Panc1 (cell line): ENCODE data around the gene TACC2. TPM values are rescaled to one million over a fixed set of nuclear protein-coding genes. Genes with fewer than 3 reads are reported as not detected.
A peak's percentile ranks its signal among the peaks of the same experiment; 100 is the strongest.

ENCODE experiments used
- ATAC-seq: fragments of 200-7000 bp; cut with Tn5 transposase; 2 replicates; pipeline ENCODE4 v1.9.1; 2020; ENCODE audit warnings: mild to moderate bottlenecking, moderate library complexity
- BruUV-seq: library from RNA; stranded (reverse); fragments of 400-500 nt; replicated peaks from 2 replicates; lab custom pipeline; 2021; lab: Mats Ljungman, UMichigan
- CTCF ChIA-PET: fragments of 300-600 bp; sonication (Branson Sonifier 250); formaldehyde crosslinking; loops from one replicate; lab custom pipeline; 2022; ENCODE audit warnings: antibody characterized with exemption; lab: Charles Lee
- POLR2A ChIA-PET: fragments of 300-600 bp; sonication (Branson Sonifier 250); formaldehyde crosslinking; loops from one replicate; lab custom pipeline; 2022; ENCODE audit warnings: antibody characterized with exemption; lab: Charles Lee
- DNase-seq: peaks from one replicate; pipeline ENCODE4 v3.0.0-alpha.2; 2010; ENCODE audit warnings: low read depth, low spot score
- H3K27ac ChIP-seq: 2 replicates; pipeline ENCODE4 v1.5.1; 2011; ENCODE audit warnings: mild to moderate bottlenecking, low read length, inconsistent platforms
- H3K27me3 ChIP-seq: fragments of 200-500 bp; sonication (Bioruptor generic); 2 replicates; pipeline ENCODE4 v1.6.0; 2014; ENCODE audit warnings: low read length, inconsistent platforms; ENCODE audit not compliant: control insufficient read depth, insufficient read depth
- H3K36me3 ChIP-seq: fragments of 200-500 bp; sonication (Bioruptor generic); 2 replicates; pipeline ENCODE4 v1.5.1; 2014; ENCODE audit warnings: inconsistent platforms, mild to moderate bottlenecking, low read length, moderate library complexity; ENCODE audit not compliant: control insufficient read depth, insufficient read depth
- H3K4me1 ChIP-seq: 2 replicates; pipeline ENCODE4 v1.5.1; 2011; ENCODE audit warnings: inconsistent platforms, mild to moderate bottlenecking, low read length, moderate library complexity; ENCODE audit not compliant: control insufficient read depth, insufficient read depth
- H3K4me3 ChIP-seq, 2 experiments: 2 replicates each; pipeline ENCODE4 v1.5.1; 2011 to 2012; ENCODE audit warnings: low read depth in 2 of 2, low read length in 2 of 2, mild to moderate bottlenecking in 2 of 2, inconsistent platforms in 1 of 2, moderate library complexity in 1 of 2
- H3K9me3 ChIP-seq: fragments of 200-500 bp; sonication (Bioruptor generic); 2 replicates; pipeline ENCODE4 v1.5.1; 2014; ENCODE audit warnings: low read depth, mild to moderate bottlenecking, inconsistent platforms, low read length, moderate library complexity; ENCODE audit not compliant: control insufficient read depth, insufficient read depth
- CTCF ChIP-seq: fragments of 450-650 bp; IDR thresholded peaks from 2 replicates; pipeline ENCODE4 v1.5.1; 2017; ENCODE audit warnings: mild to moderate bottlenecking
- POLR2AphosphoS5 ChIP-seq: IDR thresholded peaks from 2 replicates; pipeline ENCODE4 v1.6.1; 2012; ENCODE audit warnings: mild to moderate bottlenecking, low read depth, low read length, moderate library complexity
- REST ChIP-seq, 2 experiments: IDR thresholded peaks; 2 replicates each; pipeline ENCODE4 v1.6.1; 2011 to 2012; ENCODE audit warnings: low read depth in 2 of 2, control low read depth in 1 of 2, low read length in 1 of 2, mild to moderate bottlenecking in 1 of 2, moderate library complexity in 1 of 2; ENCODE audit not compliant: insufficient read depth in 1 of 2
- SIN3A ChIP-seq: IDR thresholded peaks from 2 replicates; pipeline ENCODE4 v1.6.1; 2012; ENCODE audit warnings: low read depth, mild to moderate bottlenecking, low read length, moderate library complexity, borderline replicate concordance; ENCODE audit not compliant: insufficient read depth
- TCF7L2 ChIP-seq: IDR thresholded peaks from 2 replicates; pipeline ENCODE4 v1.6.1; 2011; ENCODE audit warnings: mild to moderate bottlenecking, low read depth, low read length, inconsistent platforms
- in situ Hi-C: cut with HindIII; loops from 2 replicates; pipeline ENCODE4 v1.10.0; 2016; ENCODE audit warnings: low sequenced_read_pairs, low pct_unique_long_range_greater_than_20kb
- intact Hi-C: fragments of 100-400 bp; cut with micrococcal nuclease; formaldehyde crosslinking; loops from one replicate; pipeline ENCODE4 v1.10.0; 2022; ENCODE audit not compliant: unreplicated experiment
- total RNA-seq: library from RNA; stranded (reverse); gene quantifications from one replicate; pipeline ENCODE4 v1.2.1, GENCODE V29; 2021; ENCODE audit not compliant: unreplicated experiment

Gene TACC2
- total RNA-seq, 1 experiment from 2014 or later: 133 TPM

GRCh38 chr10:122087436-122087835 is 98.5 kb downstream of the TACC2 start:
- DNase-seq (no peak), ATAC-seq (peak; percentile 15; the same call in 1 of the 2 replicates)
- H3K4me1 ChIP-seq: peaks cover 8% of the 10 kb centered on the region; the same call in 1 of the 2 replicates
- intact Hi-C loops (no loop called here), in situ Hi-C loops (no loop called here)
- TF ChIP-seq SIN3A: no peak
- TF ChIP-seq REST (IDR thresholded peaks at IDR 0.05; ENCODE audit: insufficient read depth in 1 of 2, low read depth in 2 of 2, low read length in 1 of 2): no peak
- no peak for TF ChIP-seq POLR2AphosphoS5
- no peak for TF ChIP-seq CTCF
- TF ChIP-seq TCF7L2: no peak
- H3K27me3 ChIP-seq: no peaks in the 10 kb centered on the region
- H3K36me3 ChIP-seq: no peaks in the 10 kb centered on the region
- ChIA-PET CTCF (interaction anchor here (0.6 kb wide), 1 partner anchor 36 kb away, joined by 3 read pairs; no protein-coding TSS in a partner anchor), POLR2A (no interaction called here)
- peak overlapping the region; percentile 40 for H3K27ac ChIP-seq
- no TSS peak for BruUV-seq
- no peak overlapping the region for H3K4me3 ChIP-seq
- no peaks in the 10 kb centered on the region for H3K9me3 ChIP-seq

GRCh38 chr10:122089311-122090017 is 100.5 kb downstream of the TACC2 start:
- in situ Hi-C loops: no loop called here
- no peak for TF ChIP-seq SIN3A
- no peak for TF ChIP-seq CTCF
- TF ChIP-seq POLR2AphosphoS5: no peak
- TF ChIP-seq REST (IDR thresholded peaks at IDR 0.05; ENCODE audit: insufficient read depth in 1 of 2, low read depth in 2 of 2, low read length in 1 of 2): no peak
- TF ChIP-seq TCF7L2: no peak
- intact Hi-C loops: no loop called here
- no peak for DNase-seq
- peak; percentile 62 for ATAC-seq
- BruUV-seq: no TSS peak
- no peaks in the 10 kb centered on the region for H3K27me3 ChIP-seq
- no peak overlapping the region for H3K4me3 ChIP-seq
- ChIA-PET CTCF (no interaction called here), POLR2A (no interaction called here)
- no peaks in the 10 kb centered on the region for H3K9me3 ChIP-seq
- peaks cover 4% of the 10 kb centered on the region; the same call in 1 of the 2 replicates for H3K4me1 ChIP-seq
- H3K36me3 ChIP-seq: no peaks in the 10 kb centered on the region
- H3K27ac ChIP-seq: no peak overlapping the region
